NB4 (cell line): ENCODE results near the gene RDX.
"Not testable (repeated sequence)": the region's sequence is repeated elsewhere in the genome, so short reads cannot be mapped to it uniquely, and the experiment has no call there.

Experiments
- POLR2A ChIP-seq: IDR thresholded peaks from 2 replicates; pipeline ENCODE4 v1.6.1; 2011; ENCODE audit warnings: mild to moderate bottlenecking; ENCODE audit not compliant: insufficient read length; ENCODE audit errors: extremely low read depth
- TF ChIP-seq, protein P1 (sequence below): IDR thresholded peaks from one replicate; pipeline ENCODE4 v1.5.1; 2012; ENCODE audit warnings: low read depth, low read length

DNA sequence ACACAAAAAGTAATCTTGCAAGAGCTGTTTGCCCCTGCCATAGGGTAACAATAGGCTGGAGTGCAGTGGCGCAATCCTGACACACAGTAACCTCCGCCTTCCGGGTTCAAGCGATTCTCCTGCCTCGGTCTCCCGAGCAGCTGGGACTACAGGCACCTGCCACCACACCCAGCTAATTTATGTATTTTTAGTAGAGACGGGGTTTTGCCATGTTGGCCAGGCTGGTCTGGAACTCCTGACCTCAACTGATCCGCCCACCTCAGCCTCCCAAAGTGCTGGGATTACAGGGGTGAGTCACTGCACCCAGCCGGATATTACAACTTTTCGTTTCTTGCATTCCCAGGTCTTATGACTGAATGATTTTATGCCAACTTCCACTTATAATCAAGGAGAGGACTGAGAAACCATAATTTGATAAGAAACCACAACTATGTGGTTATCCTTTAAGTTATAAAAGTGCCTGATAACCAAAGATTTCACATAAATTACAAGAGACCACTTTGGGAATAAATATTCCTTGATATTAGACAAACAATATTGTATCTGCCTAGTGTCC, 102.1 kb downstream of the RDX start:
- TF ChIP-seq, protein P1, sequence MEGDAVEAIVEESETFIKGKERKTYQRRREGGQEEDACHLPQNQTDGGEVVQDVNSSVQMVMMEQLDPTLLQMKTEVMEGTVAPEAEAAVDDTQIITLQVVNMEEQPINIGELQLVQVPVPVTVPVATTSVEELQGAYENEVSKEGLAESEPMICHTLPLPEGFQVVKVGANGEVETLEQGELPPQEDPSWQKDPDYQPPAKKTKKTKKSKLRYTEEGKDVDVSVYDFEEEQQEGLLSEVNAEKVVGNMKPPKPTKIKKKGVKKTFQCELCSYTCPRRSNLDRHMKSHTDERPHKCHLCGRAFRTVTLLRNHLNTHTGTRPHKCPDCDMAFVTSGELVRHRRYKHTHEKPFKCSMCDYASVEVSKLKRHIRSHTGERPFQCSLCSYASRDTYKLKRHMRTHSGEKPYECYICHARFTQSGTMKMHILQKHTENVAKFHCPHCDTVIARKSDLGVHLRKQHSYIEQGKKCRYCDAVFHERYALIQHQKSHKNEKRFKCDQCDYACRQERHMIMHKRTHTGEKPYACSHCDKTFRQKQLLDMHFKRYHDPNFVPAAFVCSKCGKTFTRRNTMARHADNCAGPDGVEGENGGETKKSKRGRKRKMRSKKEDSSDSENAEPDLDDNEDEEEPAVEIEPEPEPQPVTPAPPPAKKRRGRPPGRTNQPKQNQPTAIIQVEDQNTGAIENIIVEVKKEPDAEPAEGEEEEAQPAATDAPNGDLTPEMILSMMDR: not testable (repeated sequence)
- not testable (repeated sequence) for TF ChIP-seq POLR2A
